Measurements from ENCODE around the gene BRSK1. TPM values are rescaled to one million over a fixed set of nuclear protein-coding genes. Genes with fewer than 3 reads are reported as not detected.

Gene BRSK1
- total and polyA plus RNA-seq, 2 of the 8 experiments (the other 6 are each of a cell fraction or from before 2014, with no cell fraction given), result 27.6 to 32.7 TPM

GRCh38 chr19:55320844-55321419 is 37.1 kb downstream of the BRSK1 start (continued):
- TF ChIP-seq ATF2 (IDR thresholded peaks at IDR 0.05; ENCODE audit: low read length) (no peak), RBBP5 (IDR thresholded peaks at IDR 0.05; ENCODE audit: borderline replicate concordance, low read depth, low read length) (no peak), CHD2 (IDR thresholded peaks at IDR 0.05; ENCODE audit: low read length) (no peak), NANOG (IDR thresholded peaks at IDR 0.05; ENCODE audit: insufficient read depth, low read depth, low read length, poor library complexity, severe bottlenecking) (no peak), ZNF274 (IDR thresholded peaks at IDR 0.05; ENCODE audit: borderline replicate concordance, extremely low read depth, low read length) (no peak), PHF8 (conservative IDR thresholded peaks at IDR 0.05; ENCODE audit: low read depth, low read length) (no peak)
